ENCODE data around the gene TSR3.

TSR3 gene

DNA sequence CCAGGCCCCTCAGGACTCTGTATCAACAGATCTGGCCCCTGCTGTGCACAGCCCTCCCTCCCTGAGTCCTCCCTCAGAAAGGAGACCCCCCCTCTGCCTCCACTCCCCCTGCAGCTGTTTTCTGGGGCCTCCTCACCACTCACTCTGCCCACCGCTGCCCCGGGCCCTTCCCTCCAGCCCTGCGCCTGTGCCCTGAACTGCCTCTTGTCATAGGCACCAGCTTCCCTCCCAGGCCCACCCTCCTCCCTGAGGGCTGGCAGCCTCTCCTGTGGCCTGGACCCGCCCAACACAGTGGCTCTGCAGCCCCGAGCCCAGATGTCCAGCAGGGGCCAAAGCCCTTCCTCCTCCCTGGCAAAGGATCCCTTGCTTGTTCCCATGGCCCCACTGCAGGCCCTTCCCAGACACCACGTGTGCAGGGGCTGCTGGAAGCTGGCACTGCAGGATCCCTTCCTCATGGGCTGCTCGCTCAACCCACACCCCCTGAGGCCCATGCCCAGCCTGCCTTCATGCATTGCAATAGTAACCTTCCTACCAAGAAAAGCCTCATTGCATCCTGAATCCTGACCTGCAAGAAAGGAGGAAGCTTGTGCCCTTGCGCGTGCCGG is 25.8 kb upstream of the TSR3 start:
- DNase-seq, result no peak

DNA sequence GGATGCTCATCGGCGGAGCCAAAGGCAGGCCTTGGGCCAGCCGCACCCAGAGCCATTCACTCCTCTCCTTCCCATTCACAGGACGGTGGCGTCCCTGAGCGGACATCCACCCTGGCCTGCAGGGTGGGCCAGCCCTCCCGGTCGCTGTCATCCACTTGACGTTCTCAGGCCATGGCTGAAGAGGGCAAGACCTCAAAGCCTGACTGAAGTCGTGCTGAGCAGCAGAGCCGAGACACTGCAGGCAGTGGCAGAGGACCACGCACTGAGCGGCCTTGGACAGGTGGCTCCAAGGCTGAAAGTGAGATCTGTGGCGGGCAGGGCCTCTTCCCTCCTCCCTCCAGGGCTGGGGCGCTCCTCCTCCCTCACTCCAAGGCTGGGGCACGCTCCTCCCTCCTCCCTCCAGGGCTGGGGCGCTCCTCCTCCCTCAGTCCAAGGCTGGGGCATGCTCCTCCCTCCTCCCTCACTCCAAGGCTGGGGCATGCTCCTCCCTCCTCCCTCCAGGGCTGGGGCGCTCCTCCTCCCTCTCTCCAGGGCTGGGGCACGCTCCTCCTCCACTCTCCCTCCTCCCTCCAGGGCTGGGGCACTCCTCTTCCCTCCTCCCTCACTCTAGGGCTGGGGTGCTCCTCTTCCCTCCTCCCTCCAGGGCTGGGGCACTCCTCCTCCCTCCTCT is 24.2 kb upstream of the TSR3 start:
- no peak for DNase-seq

DNA sequence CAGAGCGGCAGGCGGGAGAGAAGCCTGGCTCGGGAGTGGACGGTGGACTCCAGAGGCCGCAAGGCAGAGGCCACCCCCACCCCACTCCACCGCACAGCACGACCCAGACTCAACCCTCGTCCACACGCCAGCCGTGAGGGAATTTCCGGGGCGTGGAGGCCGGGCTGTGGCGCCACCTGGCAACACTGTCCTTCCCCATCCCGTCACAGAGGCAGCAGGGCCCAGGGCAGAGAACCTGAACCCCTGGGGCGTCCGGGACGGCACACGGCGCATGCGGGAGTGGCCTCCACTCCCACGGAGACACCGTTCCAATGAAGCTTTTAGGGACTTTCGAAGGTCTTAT is 23.6 kb upstream of the TSR3 start:
- DNase-seq, result no peak

DNA sequence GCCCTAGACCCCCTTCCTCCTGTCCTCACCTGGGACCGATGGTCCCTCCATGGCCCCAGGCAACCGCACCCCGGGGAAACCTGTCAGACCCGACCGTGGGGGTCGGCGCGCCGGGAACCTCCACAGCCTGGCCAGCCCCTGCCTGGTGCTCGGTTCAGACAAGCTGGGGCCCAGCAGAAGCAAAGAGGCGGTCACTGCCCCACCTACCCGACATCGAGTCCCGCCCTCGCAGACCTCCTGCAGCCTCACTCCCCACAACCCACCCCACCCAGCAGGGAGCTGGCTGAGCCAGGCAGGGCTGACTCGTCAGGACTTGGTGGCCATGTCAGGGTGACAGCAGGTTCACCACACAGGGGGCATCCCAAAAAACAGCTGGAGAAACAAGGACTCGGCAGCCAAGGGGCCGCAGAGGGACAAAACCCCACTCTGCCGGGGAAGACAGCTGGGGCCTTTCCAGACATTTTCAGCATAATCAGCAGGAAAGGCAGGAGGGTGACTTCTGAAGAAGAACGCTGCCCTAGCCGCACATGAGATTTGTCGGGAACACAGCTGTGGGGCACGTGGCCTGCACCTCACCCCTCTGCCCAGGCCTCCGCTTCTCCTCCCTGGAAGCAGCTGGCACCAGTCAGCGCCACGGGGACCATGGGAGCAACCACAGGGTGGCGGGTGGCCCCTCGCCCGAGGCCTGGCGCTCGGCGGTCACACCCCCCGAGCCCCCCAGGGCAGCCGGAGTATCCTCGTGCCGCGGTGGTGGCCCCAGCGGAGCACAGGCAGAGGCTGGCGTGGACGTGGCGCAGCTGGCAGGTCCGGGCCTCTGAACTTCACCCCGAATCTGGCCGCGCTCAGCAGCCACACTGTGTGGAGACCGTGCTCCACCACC is 23.0 kb upstream of the TSR3 start:
- DNase-seq, result no peak

DNA sequence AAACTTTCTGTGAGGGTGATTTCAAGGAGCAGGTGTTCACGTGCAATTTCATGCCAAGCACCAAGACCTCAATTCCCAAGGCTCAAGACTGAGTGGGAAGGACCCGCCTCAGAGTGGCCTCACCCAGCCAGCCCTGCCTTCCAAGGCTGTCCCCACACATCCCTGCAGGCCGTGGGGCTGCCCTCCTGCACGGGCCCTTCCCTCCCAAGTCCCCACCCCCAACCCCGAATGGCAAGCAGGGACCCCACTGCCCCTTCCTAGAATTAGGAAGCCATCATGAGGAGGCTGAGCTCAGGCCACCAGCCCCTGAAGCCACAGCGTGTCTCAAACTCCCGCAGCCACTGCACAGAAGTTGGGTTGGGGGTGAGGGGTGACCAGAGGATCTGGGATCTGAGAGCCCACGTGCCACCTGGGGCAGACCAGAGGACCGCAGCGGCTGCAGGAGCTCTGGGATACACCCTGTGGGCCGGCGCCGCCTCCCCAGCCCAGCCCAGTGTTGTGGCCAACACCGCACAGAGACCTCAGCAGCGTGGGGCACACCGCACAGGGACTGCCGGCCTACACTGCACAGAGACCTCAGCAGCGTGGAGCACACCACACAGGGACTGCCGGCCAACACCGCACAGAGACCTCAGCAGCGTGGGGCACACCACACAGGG is 20.7 kb upstream of the TSR3 start:
- DNase-seq, result no peak

DNA sequence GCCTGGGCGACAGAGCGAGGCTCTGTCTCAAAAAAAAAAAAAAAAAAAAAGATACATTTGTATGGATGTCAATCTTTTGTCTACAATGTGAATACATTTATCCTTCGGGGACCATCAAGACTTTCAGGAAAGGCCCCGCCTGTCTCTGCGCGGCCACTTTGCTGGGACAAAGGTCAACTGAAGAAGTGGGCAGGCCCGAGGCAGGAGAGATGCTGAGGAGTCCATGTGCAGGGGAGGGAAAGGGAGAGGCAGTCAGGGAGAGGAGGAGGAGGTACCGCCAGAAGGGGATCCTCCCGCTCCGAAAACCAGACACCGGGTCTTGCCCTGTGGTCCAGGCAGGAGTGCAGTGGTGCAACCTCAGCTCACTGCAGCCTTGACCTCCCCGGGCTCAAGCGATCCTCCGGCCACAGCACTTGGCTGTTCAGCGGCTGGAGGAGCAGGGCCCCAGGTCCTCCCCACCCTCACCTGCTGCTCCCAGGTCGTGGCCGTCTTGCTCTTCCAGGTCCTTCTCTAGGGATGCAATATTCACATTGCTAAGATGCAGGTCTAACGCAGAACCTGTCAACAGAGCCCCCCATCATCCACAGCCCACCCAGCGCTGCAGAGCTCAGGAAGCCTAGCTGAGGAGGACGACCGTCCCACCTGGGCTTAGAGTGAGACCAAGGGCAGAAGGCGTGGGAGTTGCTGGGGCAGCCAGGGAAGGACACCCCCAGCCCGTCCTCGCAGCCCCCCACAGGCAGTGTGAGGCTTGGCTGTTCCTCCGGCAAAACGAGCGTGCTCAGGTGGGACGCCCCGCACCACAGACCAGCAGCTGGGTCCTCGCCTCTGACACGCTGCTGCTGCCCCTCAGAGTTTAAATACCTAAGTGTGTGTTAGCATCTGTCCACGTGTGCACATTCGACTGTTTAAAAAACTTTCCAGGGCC is 19.6 kb upstream of the TSR3 start:
- no peak for DNase-seq

DNA sequence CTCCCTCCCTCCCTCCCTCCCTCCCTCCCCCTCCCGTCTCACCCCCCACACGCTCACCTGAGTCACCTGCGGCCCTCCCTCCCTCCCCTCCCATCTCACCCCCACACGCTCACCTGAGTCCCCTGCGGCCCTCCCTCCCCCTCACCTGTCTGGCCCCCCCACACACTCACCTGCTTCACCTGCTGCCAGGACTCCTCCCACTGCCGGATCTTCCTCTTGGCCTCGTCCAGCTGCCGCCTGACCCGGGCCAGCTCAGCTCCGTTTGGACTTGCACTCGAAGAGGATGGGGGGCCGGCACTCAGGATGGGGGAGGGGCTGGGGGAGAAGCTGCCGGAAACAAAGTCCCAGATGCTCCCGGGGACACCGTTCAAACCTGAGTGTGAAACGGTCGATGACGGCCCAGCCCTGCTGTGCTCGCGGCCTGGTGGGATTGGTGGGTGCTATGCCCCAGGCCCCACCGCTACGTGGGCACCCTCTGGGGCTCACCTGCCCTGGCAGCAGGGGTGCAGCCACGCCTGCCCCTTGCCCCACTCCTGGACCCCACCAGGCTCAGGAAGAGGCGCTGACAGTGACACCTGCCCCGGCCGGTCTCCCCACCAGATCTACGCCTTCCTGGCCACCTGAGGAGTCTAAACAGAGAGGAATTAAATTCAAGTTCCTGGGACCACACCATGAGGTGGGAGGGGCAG is 16.0 kb upstream of the TSR3 start:
- DNase-seq, result no peak

DNA sequence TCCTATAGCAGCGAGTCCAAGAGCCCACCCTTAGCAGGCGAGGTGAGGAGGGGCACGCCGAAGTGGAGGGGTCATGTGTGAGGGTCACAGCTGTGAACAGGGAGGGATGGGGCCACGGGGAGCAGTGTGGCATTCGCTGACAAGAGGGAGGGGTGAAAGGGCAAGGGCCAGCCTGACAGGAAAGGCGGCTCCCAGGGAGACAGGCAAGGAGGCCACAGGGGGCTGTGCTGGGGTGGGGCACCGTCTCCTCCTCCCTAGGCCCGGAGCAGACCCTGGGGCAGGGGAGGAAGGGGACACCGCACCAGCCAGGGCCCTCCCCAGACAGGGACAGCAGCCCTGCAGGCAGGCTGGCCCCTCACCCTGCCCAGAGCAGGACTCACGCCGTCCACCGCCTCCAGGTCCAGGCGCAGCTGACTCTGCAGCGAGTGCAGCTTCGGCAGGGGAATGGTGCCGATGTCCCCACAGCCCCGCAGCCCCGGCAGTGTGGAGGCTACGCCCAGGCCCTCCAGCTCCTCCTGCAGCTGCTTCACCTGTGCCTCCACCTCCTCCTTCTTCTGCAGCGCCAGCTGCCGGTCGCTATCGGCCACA is 15.1 kb upstream of the TSR3 start:
- DNase-seq, result no peak

DNA sequence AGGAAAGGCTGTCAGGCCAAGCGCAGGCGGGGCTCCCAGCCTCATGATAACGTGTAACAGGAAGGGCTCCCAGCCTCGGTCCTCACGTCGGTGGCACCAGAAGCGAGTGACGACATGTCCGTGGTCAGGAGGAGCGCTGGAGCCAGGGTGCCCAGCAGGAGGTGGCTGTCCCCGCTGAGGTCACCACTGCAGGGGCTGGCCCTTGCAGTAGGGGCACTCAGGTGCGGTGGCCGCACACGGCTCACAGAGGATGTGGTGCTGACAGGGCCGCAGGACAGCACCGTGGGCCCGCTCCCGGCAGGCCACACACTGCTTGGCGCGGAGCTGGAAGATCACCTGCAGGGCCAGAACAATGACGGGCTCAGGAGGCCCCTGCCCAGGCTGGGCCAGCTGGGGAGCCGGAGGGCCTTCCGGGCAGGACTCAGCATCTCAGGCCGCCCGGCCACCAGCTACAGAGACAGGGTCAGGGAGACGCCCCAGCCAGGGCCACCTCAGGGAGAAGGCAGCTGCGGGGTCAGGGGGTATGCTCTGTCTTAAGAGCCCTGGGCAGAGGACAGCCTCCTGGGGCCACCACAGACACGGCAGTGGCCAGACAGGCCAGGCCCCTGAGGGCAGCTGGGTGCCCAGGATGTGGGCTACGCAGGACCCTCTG is 14.5 kb upstream of the TSR3 start:
- no peak for DNase-seq

DNA sequence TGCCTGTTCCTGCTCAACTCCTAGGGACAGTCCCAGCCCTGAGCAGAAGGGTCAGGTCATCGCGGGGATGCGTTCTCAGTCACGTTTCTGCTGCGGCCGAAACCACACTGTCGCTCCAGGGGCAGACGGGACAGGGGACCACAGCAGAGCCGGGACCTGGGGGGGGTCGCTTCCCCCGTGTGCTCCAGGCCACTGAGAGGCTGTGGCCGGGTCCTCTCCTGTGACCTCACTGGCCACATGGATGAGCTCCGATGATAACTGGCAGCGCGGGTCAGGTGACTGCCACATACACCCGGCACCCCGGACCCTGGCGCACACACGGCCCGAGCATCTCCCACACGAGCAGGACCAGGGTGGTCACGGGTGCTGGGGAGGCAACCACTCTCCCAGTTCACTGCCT is 12.8 kb upstream of the TSR3 start:
- DNase-seq, result no peak

DNA sequence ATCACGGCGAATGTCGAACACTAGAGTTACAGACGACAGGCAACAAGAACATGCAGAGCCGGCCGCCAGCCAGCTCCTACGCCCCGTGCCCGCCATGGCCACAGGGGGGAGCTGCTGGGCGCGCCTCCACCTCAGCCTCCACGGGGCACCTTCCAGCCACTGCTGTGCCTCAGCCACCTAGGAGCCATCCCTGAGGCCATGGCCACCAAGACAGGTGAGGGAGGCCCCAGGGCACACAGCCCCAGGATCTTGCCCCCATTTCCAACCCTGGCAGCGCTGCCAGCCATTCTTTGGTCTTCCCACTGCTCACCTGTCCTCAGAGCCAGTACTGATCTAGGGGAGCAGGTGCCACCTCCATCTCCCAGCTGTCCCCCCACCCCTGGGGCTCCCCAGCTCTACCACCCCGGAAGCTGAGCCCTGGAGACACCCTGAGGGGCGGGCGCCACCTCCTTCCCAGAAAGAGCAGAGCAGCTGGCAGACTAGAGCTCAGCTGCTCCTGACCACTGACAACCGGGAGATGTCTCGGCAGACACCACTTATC is 11.9 kb upstream of the TSR3 start:
- DNase-seq, result peak; percentile 56 to 81 (median 65)

DNA sequence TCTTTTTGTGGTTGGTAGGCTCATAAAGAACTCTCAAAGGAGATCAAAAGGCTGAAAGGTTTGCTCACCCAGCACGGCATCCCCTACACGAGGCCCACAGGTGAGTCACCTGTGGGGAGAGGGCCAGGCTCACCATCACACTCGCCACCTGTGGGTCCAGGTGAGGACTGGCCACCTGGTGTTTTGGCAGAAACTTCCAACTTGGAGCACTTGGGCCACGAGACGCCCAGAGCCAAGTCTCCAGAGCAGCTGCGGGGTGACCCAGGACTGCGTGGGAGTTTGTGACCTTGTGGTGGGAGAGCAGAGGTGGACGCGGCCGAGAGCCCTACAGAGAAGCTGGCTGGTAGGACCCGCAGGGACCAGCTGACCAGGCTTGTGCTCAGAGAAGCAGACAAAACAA is 11.1 kb upstream of the TSR3 start:
- DNase-seq, result no peak

DNA sequence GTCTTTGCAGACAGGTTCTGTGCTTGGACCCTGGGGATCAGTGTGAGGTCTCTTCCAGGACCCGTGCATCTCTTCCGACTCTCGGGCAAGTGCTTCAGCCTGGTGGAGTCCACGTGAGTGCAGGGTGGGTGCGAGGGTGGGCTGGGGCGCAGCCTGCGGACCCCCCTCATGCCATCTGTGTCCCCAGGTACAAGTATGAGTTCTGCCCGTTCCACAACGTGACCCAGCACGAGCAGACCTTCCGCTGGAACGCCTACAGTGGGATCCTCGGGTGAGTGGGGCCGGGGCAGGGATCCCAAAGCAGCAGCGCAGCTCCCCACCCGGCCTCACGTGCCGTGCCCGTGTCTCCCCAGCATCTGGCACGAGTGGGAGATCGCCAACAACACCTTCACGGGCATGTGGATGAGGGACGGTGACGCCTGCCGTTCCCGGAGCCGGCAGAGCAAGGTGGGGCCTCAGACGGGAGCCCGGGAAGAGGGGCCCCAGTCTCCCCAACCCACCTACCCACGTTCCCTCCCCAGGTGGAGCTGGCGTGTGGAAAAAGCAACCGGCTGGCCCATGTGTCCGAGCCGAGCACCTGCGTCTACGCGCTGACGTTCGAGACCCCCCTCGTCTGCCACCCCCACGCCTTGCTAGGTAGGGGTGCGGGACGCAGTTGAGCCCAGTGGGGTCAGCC is 10.1 kb upstream of the TSR3 start:
- DNase-seq, result no peak

DNA sequence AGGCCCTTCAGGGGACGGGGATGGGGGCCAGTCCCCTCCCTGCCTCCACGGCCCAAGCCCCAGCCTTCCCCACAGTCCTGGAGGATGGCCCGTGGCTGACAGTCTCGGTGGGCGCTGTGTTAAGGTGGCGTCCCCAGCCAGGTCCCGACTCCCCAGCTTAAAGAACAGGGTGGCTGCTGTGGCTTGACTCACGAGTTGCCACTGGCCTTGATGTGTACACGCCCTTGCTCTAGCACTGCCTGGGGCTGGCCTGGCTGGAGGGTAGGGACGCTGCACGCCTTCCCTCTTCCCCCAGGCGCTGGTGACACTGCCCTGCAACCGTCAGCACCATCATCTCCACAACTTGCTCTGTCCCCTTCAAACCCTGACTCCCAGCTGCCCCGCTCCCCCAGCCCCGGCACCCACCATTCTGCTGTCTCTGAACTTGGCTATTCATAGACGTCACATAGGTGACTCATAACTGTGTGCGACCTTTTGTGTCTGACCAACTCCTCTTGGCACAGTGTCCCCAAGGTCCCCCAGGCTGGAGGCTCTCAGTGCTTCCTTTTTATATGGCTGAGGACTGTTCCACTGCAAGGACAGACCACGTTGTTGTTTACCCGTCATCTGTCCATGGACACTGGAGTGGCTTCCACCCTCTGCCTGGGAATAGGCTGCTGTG is 6.4 kb upstream of the TSR3 start:
- peak; percentile 44 to 50 (median 48) for DNase-seq

DNA sequence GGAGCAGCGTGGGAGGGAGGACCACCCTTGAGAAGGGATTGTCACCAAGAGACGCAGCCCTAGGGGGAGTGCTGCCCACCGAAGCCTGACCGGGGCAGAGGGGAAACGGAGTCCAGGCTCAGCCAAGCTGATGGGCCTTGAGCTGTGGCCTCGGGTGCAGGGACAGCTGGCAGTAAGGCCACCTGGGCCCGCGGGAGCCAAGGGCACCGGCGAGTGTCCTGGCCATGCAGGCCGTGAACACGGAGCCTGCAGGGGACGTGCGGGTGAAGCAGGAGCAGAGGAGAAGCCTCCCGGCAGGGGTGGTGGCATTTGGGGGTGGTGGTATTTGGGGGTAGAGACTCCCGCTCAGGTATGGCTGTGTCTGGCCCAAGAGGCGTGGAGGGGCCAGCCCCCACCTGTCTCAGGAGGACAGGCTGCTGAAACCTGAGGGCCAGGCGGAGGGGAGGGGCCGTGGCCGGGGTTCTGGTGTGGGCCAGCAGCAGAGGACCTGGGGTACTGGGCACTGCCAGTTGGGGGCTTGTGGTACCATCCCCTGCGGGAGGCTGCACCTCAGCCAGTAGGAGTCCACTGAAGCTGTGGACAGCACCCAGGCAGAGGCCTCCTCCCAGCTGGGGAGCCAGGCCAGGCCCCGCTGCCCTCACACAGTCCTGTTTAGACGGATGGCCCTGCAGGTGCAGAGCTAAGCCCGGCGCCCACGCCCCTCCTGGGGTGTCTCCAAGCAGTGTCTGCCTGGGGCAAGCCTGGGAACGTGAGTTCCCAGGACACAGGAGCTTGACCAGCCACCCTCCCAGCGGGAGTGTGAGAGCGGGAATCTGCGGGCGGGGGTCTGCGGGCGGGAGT is 4.6 kb upstream of the TSR3 start:
- no peak for DNase-seq

DNA sequence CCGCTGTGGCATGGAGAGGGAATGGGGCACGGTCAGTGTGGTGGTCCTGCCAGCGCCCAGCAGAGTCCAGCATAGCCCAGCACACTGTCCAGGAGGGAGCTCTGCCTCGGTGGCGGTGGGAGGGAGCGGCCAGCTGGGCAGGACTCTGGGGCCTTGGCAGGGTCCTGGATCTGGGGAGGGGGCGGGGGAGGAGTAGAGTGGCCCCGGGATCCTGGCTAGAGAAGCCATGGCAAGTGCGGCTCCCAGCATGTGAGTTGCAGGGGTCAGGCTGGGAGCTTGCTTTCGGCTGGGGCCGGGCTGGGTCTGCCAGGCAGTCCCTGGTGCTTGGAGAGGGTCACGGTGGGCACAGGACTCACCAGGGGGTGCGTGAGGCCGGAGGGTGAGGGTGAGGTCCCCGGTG is 3.9 kb upstream of the TSR3 start:
- DNase-seq, result no peak

DNA sequence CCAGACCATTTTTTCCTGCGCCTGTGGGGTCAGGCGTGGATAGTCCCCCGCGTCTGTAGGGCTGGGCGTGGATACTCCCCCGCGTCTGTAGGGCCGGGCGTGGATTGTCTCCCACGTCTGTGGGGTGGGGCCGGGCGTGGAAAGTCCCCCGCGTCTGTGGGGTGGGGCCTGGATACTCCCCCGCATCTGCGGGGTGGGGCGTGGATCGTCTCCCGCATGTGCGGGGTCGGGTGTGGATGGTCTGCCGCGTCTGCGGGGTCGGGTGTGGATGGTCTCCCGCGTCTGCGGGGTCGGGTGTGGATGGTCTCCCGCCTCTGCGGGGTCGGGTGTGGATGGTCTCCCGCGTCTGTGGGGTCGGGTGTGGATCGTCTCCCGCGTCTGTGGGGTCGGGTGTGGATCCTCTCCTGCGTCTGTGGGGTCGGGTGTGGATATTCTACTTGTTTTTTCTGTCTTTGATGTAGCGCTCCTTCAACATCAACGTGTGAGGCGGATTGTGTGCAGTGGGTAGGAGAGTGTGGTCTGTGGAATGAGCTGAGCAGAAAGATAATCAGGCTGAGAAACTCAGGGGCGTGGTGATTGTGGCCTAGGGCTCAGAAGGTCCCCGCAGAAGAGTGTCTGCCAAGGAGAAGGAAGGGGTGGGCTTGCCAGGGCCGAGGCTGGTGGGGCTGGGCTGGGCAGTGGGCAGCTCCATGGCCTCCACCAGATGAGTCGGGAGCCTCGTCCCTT is 3.3 kb upstream of the TSR3 start:
- DNase-seq, result no peak

DNA sequence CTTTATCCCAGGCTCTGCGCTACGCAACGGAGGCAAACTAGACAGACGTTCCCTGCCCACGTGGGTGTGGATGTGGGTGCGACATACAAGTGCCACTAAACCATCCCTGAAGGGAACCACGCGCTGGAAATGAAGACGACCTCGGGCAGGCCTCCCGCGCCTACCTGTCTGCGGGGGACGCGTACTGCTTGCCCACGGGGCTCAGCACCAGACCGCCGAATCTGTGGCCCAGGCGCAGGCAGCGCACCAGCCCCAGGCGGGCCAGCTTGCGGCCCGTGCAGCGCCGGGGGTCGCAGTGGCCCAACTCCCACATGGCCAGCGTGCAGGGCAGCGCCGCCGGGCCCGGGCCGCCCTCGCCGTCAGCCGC is 480 bp downstream of the TSR3 start:
- DNase-seq, result peak in 2 of 3 donors; percentile 27 to 47
